K562 (cell line): ENCODE measurements around the gene ST3GAL3. TPM values are rescaled to one million over a fixed set of nuclear protein-coding genes. Genes with fewer than 3 reads are reported as not detected.
A peak's percentile ranks its signal among the peaks of the same experiment; 100 is the strongest.

Experiments used
- CREB3 ChIP-seq: fragments of 450-650 bp; conservative IDR thresholded peaks from 2 replicates; pipeline ENCODE4 v1.6.1; 2016; ENCODE audit warnings: missing genetic modification characterization, low read depth, mild to moderate bottlenecking, missing compliant biosample characterization, moderate library complexity
- HOMEZ ChIP-seq: fragments of 250-450 bp; sonication (Bioruptor Pico); IDR thresholded peaks from 2 replicates; pipeline ENCODE4 v1.4.0; 2020; ENCODE audit warnings: mild to moderate bottlenecking, moderate library complexity
- HSF4 ChIP-seq: fragments of 250-450 bp; sonication (Bioruptor Pico); IDR thresholded peaks from 2 replicates; pipeline ENCODE4 v2.1.2; 2022; ENCODE audit warnings: mild to moderate bottlenecking, moderate library complexity, borderline replicate concordance
- KLF16 ChIP-seq: IDR thresholded peaks from 2 replicates; pipeline ENCODE4 v1.6.1; 2016; ENCODE audit warnings: antibody characterized with exemption
- MAFG ChIP-seq: fragments of 450-650 bp; conservative IDR thresholded peaks from 2 replicates; pipeline ENCODE4 v1.6.1; 2016; ENCODE audit warnings: missing genetic modification characterization, missing compliant biosample characterization
- MAX ChIP-seq: sonication (generic); formaldehyde crosslinking; IDR thresholded peaks from 2 replicates; pipeline ENCODE4 v1.9.0; 2022; ENCODE audit warnings: mild to moderate bottlenecking, missing genetic modification reagents
- MTA1 ChIP-seq: fragments of 450-650 bp; IDR thresholded peaks from 2 replicates; pipeline ENCODE4 v1.6.1; 2017; ENCODE audit warnings: borderline replicate concordance
- SAFB2 ChIP-seq: fragments of 200-400 bp; formaldehyde crosslinking; IDR thresholded peaks from 2 replicates; pipeline ENCODE4 v1.6.1; 2018; ENCODE audit warnings: borderline replicate concordance, low read length, low read depth, moderate library complexity; ENCODE audit not compliant: severe bottlenecking
- THAP12 ChIP-seq: fragments of 250-450 bp; sonication (Bioruptor Pico); IDR thresholded peaks from 2 replicates; pipeline ENCODE4 v1.9.0; 2021; ENCODE audit warnings: mild to moderate bottlenecking, inconsistent platforms
- TRIM28 ChIP-seq: fragments of 450-650 bp; IDR thresholded peaks from 2 replicates; pipeline ENCODE4 v1.6.1; 2017
- ZBTB11 ChIP-seq, 3 experiments: fragments of 200-800 bp in 1 of 3; fragments of 250-450 bp in 1 of 3; fragments of 450-650 bp in 1 of 3; sonication (Bioruptor Pico) in 1 of 3; sonication (Bioruptor generic) in 1 of 3; formaldehyde crosslinking in 1 of 3; IDR thresholded peaks; 2 replicates each; pipeline versions ENCODE4 v1.6.1 to v1.8.0; 2016 to 2022; ENCODE audit warnings: mild to moderate bottlenecking in 2 of 3, missing genetic modification characterization in 2 of 3, missing compliant biosample characterization in 1 of 3, moderate library complexity in 1 of 3
- ZFX ChIP-seq: sonication (generic); formaldehyde crosslinking; IDR thresholded peaks from 2 replicates; pipeline ENCODE4 v1.8.0; 2022; ENCODE audit warnings: mild to moderate bottlenecking, missing genetic modification reagents, moderate library complexity
- ZKSCAN8 ChIP-seq: fragments of 200-800 bp; sonication (Bioruptor generic); IDR thresholded peaks from 2 replicates; pipeline ENCODE4 v1.6.1; 2016; ENCODE audit warnings: missing genetic modification characterization, missing compliant biosample characterization
- ZNF140 ChIP-seq: fragments of 250-450 bp; sonication (Bioruptor Pico); IDR thresholded peaks from 2 replicates; pipeline ENCODE4 v1.8.0; 2021; ENCODE audit warnings: moderate library complexity, mild to moderate bottlenecking, inconsistent platforms
- ZNF143 ChIP-seq: sonication (generic); formaldehyde crosslinking; IDR thresholded peaks from 2 replicates; pipeline ENCODE4 v1.9.0; 2022; ENCODE audit warnings: mild to moderate bottlenecking, missing genetic modification reagents
- ZNF175 ChIP-seq: fragments of 200-800 bp; sonication (Bioruptor generic); IDR thresholded peaks from 2 replicates; pipeline ENCODE4 v1.6.1; 2016; ENCODE audit warnings: low read depth, mild to moderate bottlenecking, missing genetic modification characterization, missing compliant biosample characterization
- ZNF717 ChIP-seq: fragments of 250-450 bp; sonication (Bioruptor Pico); IDR thresholded peaks from 2 replicates; pipeline ENCODE4 v1.5.0; 2021
- polyA plus RNA-seq, 8 experiments: library from polyadenylated mRNA; depleted of rRNA in 4 of 8; stranded (reverse) in 5 of 8; unstranded in 3 of 8; fragments of >200 nt; fragmentation: Nextera tagmentation in 2 of 8; fragmentation: Illumina TruSeq in 1 of 8; extraction: Ambion mirVana in 2 of 8; extraction: Trizol in 1 of 8; gene quantifications; 2 replicates each; pipeline versions ENCODE4 v1.2.1 to v1.2.3, GENCODE V29; 2011 to 2014; ENCODE audit warnings: inconsistent platforms in 1 of 8, missing spikeins in 1 of 8
- total RNA-seq, 7 experiments: library from RNA; depleted of rRNA in 6 of 7; stranded (reverse); fragments of >200 nt in 6 of 7; fragmentation: Illumina TruSeq in 2 of 7; extraction: Trizol in 2 of 7; gene quantifications; 2 replicates each; pipeline versions ENCODE4 v1.2.1 to v1.2.3, GENCODE V29; 2011 to 2021; ENCODE audit warnings: low replicate concordance in 1 of 7

ST3GAL3 gene
- total and polyA plus RNA-seq, 9 of the 15 experiments (the other 6 are each of a cell fraction or from before 2014, with no cell fraction given), result 1.2 to 18.9 (median 11.0) TPM

GRCh38 chr1:43979528-43980254, 272.4 kb downstream of the ST3GAL3 start (continued):
- peak; percentile 97 for TF ChIP-seq MAX (CRISPR knock-in tag)
- no peak for TF ChIP-seq MAFG (tag)
- no peak for TF ChIP-seq ZNF140 (CRISPR knock-in tag)
- 0 out of 2 replicates have a peak, but pooled peaks have one; percentile 46 for TF ChIP-seq ZFX (CRISPR knock-in tag)
- TF ChIP-seq HSF4, result no peak
- TF ChIP-seq ZBTB11 (CRISPR knock-in tag; IDR thresholded peaks at IDR 0.05), result no peak
- no peak for TF ChIP-seq ZNF143 (CRISPR knock-in tag)
- TF ChIP-seq MTA1, result no peak
- no peak for TF ChIP-seq CREB3 (tag)
- no peak for TF ChIP-seq TRIM28
- TF ChIP-seq ZKSCAN8 (CRISPR knock-in tag), result no peak
- TF ChIP-seq HOMEZ (CRISPR knock-in tag), result no peak
- TF ChIP-seq SAFB2, result no peak
- no peak for TF ChIP-seq ZNF717 (CRISPR knock-in tag)
- TF ChIP-seq KLF16, result no peak
- no peak for TF ChIP-seq ZNF175 (CRISPR knock-in tag)
- TF ChIP-seq THAP12 (CRISPR knock-in tag), result no peak
